HT-29 (cell line): ENCODE measurements around the gene APOB. TPM values are rescaled to one million over a fixed set of nuclear protein-coding genes. Genes with fewer than 3 reads are reported as not detected.

ENCODE experiments used
- DNase-seq: peaks from one replicate; pipeline ENCODE4 v3.0.0-alpha.2; 2015; ENCODE audit warnings: low spot score
- total RNA-seq: library from RNA; depleted of rRNA; stranded (reverse); fragments of >200 nt; shearing (Covaris generic); gene quantifications from 2 replicates; pipeline ENCODE4 v1.2.3, GENCODE V29; 2014

Gene APOB
- total RNA-seq, 1 experiment from 2014 or later, result not detected

DNA sequence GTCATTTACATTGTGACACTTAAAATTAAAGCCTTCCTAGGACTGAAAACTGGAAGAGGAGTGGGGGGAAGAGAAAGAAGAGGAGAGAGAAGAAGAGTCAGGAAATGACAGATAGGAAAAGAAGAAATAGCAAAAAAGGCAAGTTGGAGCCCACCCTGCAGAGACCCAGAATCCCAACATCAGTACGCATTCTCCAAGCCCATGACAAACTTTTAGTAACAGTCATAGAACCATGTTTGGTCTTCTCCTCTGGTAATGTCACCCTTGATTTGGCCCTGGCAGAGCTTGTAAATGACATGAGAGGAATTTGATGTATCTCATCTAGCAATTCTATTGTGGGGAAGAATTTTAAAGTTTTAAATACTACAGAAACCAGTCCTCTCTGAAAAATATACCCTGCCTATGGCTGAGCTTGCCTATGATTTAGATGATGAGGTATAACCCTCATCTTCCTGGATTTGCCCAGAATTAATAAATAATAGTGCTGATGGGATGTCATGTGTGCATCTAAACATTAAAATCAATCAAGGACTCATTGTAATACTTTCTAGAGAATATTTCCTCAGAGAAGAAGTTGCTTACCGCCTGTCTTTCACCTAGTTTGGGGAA lies 40.2 kb downstream of the APOB start:
- no peak for DNase-seq

DNA sequence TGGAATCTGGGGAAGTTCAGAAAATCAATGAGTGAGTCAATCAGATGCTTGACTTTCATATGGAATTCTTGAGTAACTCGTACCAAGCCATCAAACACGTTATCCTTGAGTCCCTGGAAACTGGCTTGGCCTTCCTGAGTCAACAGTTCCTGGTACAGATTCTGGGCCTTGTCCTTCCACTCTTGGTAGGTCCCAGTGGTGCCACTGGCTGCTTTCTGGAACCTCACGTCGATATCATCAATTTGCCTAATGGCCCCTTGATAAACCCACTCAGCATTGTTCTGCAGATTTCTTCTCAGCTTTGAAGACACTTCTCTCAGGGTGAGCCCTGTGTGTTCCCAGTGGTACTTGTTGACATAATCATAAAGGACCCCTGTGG lies 41.1 kb downstream of the APOB start:
- DNase-seq, result no peak

DNA sequence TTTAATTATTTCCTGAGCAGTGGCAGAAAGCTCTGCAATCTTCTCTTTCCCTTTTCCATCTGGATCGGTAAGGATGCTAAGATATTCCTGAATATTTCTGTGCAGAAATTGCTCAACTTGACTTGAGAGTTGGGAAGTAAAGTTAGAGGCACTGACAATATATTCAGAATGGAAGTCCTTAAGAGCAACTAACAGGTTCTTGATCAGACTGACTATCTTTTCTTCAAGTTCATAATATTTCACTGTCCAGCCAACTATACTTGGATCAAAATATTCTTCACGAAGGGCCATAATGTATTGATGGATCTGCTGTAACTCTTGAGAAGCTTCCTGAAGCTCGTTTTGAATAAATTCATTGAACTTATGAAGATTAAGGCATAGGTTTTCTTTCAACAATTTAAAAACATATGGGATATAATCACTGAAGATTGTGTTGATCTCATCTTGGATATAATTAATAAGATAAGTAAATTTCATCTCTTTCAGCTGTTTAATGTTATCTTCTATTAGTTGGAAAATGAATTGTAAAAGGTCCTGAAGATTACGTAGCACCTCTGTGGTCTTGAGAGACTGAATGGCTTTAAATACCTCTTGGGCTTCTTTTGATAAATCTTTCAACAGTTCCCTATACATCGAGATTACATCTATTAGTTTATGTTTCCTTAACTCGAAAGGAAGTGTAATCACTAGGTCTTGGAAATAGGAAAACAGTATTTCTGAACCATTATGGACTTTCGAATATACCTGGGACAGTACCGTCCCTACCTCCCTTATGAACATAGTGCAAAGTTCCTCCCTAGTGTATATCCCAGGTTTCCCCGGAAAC lies 41.7 kb downstream of the APOB start:
- DNase-seq, result no peak

DNA sequence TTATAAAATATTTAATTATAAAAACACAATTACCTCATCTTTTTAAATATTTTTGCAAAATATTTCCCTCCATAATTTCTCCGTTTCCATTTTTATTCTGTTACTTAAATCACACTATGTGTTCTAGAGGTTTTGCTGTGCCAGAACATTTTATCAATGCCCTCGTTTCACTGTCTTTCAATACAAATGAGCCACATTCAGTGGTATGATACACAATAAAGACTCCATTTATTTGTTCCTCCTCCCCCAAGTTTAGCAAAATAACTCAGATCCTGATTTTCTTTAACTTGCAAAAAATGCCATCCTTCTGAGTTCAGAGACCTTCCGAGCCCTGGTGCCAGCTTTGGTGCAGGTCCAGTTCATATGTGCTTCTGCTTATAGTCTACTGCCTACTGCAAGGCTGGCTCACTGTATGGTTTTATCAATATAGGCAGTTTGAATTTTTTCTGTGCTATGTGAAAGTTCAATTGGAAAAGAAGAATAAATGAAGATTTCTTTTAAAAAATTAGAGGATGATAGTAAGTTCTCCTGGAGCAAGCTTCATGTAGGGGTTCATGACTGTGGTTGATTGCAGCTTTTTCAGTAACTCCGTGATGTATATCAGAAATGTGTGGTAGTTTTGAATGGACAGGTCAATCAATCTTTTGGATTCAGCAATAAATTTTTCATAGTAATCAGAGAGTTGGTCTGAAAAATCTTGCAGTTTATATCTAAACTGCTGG lies 42.5 kb downstream of the APOB start:
- DNase-seq, result no peak

DNA sequence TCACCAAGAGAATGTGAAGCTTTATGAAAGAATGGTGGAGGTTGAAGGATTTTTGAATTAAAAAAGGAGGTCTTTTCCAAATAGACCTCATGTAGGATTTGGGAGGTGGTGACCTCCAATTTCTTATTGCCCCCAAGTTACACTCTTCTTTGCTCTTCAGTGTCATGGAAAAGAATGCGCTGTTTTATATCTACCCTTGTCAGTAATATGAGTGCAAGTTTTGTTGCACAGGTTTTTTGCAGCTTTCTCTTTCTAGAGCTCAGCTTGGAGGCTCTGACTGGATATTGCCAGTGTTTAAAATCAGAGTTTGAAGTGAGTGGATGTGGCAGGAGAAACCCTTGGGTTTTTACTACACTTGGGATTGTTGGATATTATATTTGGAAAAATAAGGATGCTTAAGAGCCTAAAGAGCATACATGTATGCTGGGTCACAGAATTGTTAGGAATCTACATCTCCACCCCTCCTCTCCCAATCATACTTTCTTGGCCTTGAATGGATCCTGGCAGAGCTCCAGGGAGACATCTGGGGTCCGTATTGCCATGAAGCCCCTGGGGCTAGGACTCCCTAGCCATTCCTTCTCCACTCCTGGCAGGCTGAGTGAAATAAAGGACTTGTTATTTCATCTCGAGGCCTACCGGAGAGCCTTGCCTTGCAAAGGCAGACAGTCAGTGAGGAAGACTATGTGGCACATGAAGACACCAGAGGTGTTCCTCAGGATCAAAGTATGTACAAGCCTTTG lies 43.8 kb downstream of the APOB start:
- no peak for DNase-seq

DNA sequence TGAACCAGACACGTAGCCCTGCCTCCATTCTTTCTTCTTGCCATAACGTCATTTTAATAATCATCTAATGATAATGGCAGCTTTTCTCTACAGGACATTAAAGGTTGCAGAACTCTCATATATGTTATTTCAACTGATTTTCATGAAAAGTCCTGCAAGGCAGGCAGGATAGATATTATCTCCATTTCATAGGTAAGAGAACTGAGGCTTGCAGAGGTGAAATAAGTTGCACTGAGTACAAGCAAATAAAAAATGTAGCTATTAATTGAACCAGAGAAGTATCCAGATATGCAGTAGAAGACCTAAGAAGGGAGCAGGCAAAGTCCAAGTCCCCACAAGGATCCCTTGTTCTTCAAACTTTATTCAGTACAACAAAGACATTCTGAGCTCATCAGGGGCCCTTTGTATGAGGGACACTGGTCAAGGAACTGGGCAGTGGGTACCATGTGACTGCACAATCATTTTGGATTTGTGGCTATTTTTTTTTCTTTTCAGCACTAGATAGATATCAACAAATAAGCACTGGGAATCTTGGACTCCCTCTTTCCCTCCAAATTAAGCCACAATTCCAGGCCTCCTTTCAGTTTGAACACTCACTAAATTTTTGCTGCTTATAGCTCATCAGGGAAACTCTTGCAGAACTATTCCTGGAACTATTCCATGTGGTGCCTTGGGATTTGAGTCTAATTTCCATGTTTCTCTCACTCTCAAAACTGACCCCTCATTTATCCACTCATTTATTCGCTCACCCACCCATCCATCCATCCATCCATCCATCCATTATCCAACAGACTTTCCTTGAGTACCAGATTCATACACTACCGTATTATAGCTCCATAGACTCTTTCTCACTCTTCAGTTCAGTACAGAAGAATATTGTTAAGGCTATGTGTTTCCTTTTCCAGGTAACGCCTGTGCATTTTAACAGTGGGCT lies 44.6 kb downstream of the APOB start:
- DNase-seq, result no peak

DNA sequence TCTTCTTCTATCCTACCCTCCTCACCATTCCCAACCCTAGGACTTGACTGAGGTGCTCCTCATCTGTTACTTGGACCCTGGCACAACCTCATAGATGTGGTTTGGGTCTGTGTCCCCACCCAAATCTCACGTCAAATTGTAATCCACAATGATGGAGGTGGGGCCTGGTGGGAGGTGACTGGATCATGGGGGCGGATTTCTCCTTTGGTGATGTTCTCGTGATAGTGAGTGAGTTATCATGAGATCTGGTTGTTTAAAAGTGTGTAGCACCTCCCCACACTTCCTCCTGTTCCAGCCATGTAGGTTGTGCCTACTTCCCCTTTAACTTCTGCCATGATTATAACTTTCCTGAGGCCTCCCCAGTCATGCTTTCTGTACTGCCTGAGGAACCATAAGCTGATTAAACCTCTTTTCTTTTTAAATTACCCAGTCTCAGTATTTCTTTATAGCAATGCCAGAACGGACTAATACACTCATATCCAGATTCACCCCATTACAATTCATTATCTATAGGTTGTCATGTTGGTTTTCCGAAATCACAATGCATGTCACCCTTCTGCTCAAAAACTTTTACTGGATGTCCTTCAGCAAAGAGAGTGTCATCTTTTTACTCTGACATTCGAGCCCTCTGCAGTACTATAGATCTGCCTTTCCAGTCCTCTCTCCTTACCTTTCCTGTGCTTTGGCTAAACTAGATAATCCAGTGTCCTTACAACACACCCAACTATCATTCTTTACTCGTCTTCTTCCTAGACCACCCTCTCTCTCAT lies 45.7 kb downstream of the APOB start:
- DNase-seq, result no peak

DNA sequence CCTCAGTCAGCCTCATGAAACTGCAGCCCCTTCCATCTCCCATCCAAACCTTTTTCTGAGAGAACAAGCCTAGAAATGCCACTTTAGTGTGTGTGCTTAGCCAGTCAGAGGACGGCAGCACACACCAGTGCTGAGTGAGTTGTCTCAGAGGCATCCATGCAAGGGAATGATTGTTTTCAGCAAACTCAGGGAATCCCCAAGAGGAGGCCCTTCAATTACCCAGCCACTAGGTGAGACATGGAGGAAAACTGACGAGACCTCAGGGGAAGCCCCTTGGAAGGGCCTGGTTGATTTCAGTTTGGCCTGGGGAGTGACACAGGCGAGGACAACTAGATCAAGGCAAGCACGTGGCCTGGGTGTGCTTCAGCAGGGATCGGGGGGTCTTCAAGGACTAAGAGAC lies 49.7 kb downstream of the APOB start:
- DNase-seq, result no peak

DNA sequence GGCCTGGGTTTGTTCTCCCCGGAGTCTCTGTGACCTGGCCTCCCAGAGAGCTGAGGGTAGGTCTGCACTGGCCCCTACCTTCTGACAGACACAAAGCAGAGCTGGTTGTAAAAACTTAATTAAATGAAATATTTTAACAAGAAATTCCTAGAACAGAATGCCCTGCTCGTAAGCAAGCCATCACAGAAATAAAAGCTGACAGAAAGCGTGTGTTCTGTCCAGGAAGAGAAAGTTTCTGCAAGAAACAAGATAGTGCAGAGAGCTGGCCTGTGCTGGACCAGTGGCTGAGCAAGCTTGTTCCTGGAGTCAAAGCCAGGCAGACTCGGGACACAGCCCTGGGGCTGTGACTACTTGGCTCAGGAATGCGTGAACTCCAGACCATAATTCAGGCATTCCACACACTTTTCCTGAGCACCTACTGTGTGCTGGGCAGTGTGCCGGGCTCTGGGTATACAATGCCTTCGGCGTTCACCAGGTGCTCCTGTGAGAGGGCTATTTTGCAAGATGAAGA lies 51.6 kb downstream of the APOB start:
- no peak for DNase-seq

DNA sequence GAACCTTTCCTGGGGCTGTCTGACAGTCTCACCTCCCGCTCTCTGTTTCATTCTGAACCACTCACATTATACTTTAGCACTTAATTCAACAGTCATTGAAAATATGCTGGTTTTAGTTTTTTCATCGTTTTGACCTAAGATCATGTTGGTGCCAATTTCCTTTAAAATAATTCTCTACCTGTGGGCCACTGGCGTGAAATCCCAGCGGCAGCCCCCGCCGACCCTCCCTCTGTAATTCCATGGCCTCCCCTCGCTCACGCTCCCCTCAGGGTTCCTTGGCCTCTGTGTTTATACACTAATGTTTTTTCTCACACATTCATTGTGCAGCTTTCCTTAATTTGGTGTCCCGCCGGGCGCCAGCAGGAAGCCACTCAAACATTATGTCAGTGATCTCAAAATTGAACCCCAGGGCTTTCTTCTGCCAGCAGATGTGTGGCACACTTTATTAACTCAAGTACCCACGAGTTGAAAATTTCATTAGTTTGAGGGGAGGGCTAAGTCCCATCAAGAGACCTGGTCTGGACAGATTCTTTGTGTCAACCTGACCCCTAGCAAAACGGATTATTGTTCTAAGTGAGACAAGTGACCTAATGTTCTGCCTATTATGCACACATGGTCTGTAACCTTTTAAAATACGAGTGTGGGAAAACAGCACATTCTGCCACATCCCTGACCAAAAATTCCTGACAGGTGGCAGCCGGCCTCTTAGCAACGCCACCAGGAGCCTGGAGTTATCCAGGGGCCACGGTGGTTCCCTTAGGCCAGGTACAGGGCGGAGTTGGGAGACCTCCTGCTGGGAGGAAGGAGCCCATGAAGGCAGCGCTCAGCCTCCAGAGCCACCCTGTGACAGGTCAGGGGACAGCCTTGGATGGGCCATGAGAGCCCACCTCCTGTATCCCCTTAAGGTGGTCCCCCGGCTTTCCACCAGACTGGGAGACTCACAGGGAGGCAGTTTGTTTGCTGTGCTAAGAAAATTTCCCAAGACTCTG lies 53.1 kb downstream of the APOB start:
- DNase-seq, result no peak

DNA sequence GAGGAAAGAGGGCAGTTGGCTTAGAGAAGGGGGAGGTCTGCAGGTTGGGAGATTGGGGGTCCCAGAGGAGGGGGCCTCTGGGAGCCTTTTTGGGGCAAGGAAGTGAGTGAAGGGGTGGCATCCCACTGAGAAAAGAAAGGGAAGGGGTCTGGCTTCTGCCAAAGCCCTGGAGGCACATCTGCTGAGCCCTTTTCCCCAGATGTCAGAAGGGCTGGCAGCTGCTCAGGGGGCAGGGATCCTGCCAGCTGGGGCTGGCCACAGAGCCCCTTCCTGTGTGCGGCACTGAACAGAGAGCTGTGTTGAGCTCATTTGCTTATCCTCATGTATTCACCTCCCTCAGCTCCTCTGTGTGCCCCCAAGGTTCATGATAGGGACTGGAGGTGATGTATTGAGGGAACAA lies 54.5 kb downstream of the APOB start:
- DNase-seq, result no peak

DNA sequence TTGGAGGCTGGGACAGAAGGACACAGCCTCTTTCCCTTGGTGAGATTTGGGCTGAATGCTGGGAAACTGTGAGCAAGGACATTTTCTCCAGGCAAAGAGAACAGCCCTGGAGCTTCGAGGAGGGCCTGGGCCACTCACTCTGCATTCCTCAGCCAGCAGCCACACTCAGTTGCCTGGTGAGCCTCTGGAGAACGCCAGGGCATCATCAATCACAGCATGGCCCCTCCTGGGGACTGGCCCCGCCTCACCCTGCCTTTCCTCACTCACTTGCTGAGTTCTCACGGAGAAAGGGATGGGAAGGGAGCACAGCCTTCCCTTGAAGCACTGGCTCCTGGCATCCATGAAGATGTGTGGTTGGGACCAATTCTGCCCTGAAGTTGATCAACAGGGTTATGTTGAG lies 55.0 kb downstream of the APOB start:
- no peak for DNase-seq

DNA sequence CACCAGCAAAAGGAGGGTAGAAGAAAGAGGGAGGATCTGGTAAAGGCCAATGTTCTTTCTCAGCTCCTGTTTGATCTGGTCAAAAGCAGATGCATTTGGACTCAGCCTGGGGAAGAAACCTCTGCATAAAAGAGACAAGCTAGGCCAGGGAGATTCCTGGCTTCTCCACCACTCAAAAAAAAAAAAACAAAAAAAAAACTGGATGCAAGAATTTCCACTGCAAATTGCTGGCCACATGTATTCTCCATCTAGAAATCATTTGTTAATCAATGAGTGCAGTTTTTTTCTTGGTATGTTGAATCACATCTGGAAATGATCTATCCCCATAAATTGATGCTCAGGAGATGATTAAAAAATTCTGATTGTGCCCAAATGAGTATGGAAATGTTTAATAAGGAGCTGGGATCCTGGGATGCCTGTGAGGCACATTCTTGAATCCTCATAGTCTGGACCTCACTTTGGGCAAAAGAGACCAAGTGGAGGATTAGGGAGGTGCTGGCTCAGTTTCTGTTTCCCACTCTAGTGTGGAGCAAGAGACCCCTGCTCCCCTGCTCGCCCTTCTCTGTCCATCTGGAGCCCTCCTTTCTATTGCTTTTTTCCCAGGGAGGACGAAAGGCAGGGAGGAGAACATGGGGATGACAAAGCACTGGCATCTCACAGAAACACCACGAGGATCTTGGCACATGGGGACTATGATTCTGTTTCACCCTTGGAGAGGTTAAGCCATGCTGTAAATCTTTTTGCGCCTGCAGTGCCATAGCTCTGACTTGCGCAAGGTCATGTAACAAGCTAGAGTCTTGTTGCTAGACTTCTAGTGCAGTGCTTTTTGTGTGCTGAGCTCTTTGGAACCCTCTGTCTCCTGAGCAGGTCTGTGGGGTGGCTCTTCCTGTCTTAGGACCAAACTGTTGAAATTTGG lies 57.6 kb downstream of the APOB start:
- DNase-seq, result no peak

DNA sequence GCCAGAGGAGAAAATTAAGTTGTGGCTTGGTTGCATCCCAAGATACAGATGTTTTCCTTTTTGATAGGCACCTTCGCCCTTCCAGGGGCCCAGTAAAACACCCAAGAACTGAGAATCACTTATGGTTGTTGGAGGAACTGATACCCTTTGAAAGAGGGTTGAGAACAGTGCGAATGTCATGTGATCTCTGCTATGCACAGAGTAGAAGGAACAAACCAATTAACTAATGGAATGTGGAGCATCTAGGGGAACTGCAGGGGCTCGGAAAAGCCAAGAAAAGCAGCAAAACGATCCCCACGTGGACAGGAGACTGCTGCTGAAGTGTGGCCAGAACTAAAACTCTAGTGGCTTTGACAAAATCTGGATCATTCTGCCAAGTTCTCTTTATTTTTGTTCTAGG lies 58.8 kb downstream of the APOB start:
- no peak for DNase-seq

DNA sequence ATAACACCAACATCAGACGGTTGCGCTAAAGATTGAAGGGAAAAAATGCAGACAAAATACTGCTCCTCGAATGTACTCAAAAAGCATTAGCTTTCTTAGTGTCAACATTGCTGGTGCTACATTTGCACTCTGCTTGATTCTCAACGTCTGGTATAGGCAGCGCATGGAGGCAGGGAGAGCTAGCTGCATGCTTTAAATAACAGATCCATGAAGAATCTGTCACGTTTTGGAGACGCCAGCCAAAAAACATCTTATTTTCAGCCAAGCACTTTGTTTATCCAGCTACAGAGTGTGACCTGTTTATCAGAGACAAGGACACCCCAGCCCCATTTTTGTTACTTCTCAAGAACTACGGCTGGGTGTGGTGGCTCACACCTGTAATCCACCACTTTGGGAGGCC lies 59.5 kb downstream of the APOB start:
- DNase-seq, result no peak

DNA sequence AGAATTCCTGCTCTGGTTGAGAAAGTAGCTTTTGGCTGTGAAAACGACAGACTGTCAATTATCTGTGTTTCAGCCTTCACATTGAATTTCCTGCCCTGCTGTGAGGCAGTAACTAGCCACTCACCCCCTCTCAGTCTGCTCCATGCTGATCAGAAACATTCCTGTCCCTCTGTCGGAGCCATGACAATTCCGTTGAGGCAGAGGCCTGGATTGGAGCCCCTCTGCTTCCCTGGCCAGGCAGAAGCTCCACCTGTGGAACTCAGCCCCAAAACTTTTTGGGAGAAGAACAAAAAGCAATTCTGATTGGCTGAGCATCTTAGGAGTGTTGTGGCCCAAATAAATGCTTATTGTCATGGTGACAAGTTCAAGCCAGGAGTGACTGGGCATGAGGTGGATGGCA lies 60.0 kb downstream of the APOB start:
- DNase-seq, result no peak

DNA sequence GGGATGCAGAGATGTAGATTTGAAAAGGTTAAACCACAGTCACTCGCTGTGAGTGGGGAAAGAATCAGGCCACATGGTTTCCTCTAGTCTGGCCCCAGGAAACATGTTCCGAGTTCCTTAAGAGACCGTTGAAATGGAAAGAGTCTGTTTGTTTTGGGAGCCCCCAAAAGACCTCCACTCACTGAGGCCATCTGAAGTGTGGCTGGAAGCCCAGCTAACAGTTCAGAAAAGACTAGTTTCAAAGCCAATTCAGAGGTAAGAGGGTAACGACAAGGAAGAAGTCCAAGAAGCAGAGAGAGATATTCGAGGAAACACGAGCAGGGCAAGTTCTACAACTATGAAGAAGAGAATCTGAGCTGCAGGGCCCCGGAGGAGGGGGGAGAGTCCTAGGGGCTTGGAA lies 61.0 kb downstream of the APOB start:
- no peak for DNase-seq
